Measurements from ENCODE around the gene APOE. TPM values are rescaled to one million over a fixed set of nuclear protein-coding genes. Genes with fewer than 3 reads are reported as not detected.
A peak's percentile ranks its signal among the peaks of the same experiment; 100 is the strongest.

Gene APOE
- total and polyA plus RNA-seq, 2 of the 13 experiments (the other 11 are each of a cell fraction or from before 2014, with no cell fraction given), result 1,328 to 1,470 TPM

GRCh38 chr19:44954649-44955504 lies 49.3 kb downstream of the APOE start, which contains the start of gene CLPTM1 (continued):
- TF ChIP-seq ZNF713 (CRISPR knock-in tag; IDR thresholded peaks at IDR 0.05) (no peak), ZFP91 (CRISPR knock-in tag; IDR thresholded peaks at IDR 0.05; ENCODE audit: borderline replicate concordance) (peak; percentile 74; the same call in 1 of the 2 replicates), NFE2L2 (IDR thresholded peaks at IDR 0.05; ENCODE audit: low read length) (no peak), ZNF790 (CRISPR knock-in tag; IDR thresholded peaks at IDR 0.05; ENCODE audit: borderline replicate concordance) (no peak), ZFP90 (CRISPR knock-in tag; IDR thresholded peaks at IDR 0.05; ENCODE audit: borderline replicate concordance) (no peak), ZNF749 (CRISPR knock-in tag; IDR thresholded peaks at IDR 0.05; ENCODE audit: borderline replicate concordance) (peak; percentile 62; the same call in 1 of the 2 replicates), HIVEP1 (CRISPR knock-in tag; IDR thresholded peaks at IDR 0.05) (peak; percentile 79), SIN3A (IDR thresholded peaks at IDR 0.05; ENCODE audit: borderline replicate concordance, low read depth, low read length) (peak; percentile 57; the same call in 1 of the 2 replicates), GABPA (IDR thresholded peaks at IDR 0.05; ENCODE audit: low read depth, low read length) (peak; percentile 70), GABPA (CRISPR knock-in tag; IDR thresholded peaks at IDR 0.05; ENCODE audit: low read depth) (peak; percentile 91), ZNF205 (CRISPR knock-in tag; IDR thresholded peaks at IDR 0.05) (no peak), ATRX (CRISPR knock-in tag; IDR thresholded peaks at IDR 0.05; ENCODE audit: borderline replicate concordance) (no peak), PPARG (CRISPR knock-in tag; conservative IDR thresholded peaks at IDR 0.05) (no peak), PHF8 (CRISPR knock-in tag; IDR thresholded peaks at IDR 0.05) (peak; percentile 71; the same call in 1 of the 2 replicates), ZNF207 (IDR thresholded peaks at IDR 0.05; ENCODE audit: borderline replicate concordance) (no peak), ZNF784 (CRISPR knock-in tag; IDR thresholded peaks at IDR 0.05; ENCODE audit: borderline replicate concordance) (0 out of 2 replicates have a peak, but pooled peaks have one; percentile 51), SAFB2 (CRISPR knock-in tag; IDR thresholded peaks at IDR 0.05; ENCODE audit: borderline replicate concordance, low read depth) (no peak), ZFAT (CRISPR knock-in tag; conservative IDR thresholded peaks at IDR 0.05) (no peak), FOXO4 (CRISPR knock-in tag; conservative IDR thresholded peaks at IDR 0.05) (no peak), SNAPC5 (CRISPR knock-in tag; IDR thresholded peaks at IDR 0.05; ENCODE audit: borderline replicate concordance) (0 out of 2 replicates have a peak, but pooled peaks have one; percentile 52), POGZ (CRISPR knock-in tag; IDR thresholded peaks at IDR 0.05) (peak; percentile 80), ZNF276 (CRISPR knock-in tag; IDR thresholded peaks at IDR 0.05; ENCODE audit: low read depth) (no peak), FOSL2 (CRISPR knock-in tag; IDR thresholded peaks at IDR 0.05) (peak; percentile 42)

Data from HepG2 (cell line).